Measurements from ENCODE around the gene TMEM108. TPM values are rescaled to one million over a fixed set of nuclear protein-coding genes. Genes with fewer than 3 reads are reported as not detected.
"Not testable (repeated sequence)": the region's sequence is repeated elsewhere in the genome, so short reads cannot be mapped to it uniquely, and the experiment has no call there.

The TMEM108 gene
- 0.97 and 1.0 TPM in 2 replicates for total RNA-seq (2014; rRNA removed; shearing (Covaris generic))

- peak; percentile 84 for DNase-seq (ENCODE audit: low spot score)
These were observed at the start of gene TMEM108 for GRCh38 chr3:133038089-133038730. Gene TMEM108 (plus strand): TSS chr3:133038391.

DNA sequence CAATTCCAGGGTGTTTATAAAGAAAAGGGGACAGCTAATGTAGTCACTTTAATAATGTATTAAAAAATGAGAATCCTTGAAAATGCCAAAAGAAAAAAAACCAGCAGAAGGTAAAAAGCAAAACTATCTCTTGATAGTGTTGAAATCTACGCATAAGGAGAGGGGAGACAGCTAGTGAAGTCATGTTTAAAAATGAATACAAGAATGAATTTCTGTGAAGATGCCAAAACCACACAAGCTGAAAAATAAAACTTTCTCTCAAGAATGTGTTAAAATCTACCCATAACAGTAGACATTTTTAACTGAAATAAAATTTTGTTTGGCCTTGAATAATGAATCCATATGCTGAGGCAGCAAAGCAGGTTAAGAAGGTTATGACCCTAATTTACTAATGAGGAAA lies 42.2 kb upstream of the TMEM108 start:
- DNase-seq (ENCODE audit: low spot score): no peak

GRCh38 chr3:132997404-132998185 lies 40.6 kb upstream of the TMEM108 start:
- no peak for DNase-seq (ENCODE audit: low spot score)

DNA sequence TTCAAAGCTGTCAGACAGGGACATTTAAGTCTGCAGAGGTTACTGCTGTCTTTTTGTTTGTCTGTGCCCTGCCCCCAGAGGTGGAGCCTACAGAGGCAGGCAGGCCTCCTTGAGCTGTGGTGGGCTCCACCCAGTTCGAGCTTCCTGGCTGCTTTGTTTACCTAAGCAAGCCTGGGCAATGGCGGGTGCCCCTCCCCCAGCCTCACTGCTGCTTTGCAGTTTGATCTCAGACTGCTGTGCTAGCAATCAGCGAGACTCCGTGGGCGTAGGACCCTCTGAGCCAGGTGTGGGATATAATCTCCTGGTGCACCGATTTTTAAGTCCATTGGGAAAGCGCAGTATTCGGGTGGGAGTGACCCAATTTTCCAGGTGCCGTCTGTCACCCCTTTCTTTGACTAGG lies 33.2 kb upstream of the TMEM108 start:
- DNase-seq (ENCODE audit: low spot score): not testable (repeated sequence)

GRCh38 chr3:133007601-133008000 lies 30.6 kb upstream of the TMEM108 start:
- no peak for DNase-seq (ENCODE audit: low spot score)

- DNase-seq (ENCODE audit: low spot score): no peak
These were observed 23.9 kb upstream of the TMEM108 start for GRCh38 chr3:133014325-133014724.

DNA sequence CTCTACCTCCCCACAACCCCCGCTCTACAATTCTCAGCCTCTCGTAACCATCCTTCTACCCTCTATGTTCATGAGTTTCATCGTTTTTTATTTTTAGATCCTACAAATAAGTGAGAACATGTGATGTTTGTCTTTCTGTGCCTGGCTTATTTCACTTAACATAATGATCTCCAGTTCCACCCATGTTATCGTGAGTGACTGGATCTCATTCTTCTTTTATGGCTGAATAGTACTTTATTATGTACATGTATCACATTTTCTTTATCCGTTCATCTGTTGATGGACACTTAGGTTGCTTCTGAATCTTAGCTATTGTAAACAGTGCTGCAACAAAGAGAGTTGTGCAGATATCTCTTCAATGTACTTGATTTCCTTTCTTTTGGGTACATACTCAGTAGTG lies 22.6 kb upstream of the TMEM108 start:
- not testable (repeated sequence) for DNase-seq (ENCODE audit: low spot score)

DNA sequence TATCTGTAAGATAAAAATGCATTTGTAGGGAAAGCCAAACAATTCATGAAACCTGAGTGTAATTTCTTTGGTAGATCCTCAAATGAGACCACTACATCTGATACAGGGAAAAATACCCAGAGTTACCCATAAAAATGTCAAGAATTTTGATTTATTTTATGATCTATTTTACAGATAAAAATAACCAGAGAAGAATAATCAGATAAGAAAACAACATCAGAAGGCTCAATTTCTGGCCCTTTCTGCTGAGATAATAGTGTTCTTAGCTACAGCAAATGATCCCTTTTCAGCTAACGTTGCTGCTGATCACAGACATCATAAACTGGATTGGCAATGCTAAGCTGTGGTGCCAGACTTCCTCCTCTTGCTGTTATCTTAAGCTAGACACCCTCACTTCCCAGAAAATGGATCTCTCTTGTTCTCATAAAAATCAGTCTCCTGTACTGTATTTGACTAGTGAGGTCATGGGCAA lies 21.3 kb upstream of the TMEM108 start:
- no peak for DNase-seq (ENCODE audit: low spot score)

DNA sequence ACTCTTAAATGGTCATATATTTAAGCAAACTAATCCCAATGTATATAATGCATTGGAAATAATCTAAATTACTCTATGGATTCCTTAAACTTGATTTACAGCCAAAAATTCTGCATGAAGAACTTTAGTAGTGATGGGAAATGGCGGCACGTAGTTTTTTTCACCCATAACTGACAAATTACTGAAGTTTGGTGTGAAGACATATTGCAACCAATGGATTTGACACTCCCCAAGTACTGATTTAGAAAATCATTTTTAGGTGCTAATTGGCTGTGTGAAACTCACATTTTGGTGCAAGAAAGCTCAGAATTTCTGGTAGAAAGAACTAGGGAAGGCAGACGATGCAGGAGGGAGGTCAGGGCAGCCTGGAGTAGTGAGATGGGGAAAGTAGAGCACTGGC lies 19.3 kb upstream of the TMEM108 start:
- DNase-seq (ENCODE audit: low spot score): no peak

- DNase-seq (ENCODE audit: low spot score): no peak
These were observed 17.0 kb upstream of the TMEM108 start for GRCh38 chr3:133021206-133021605.

GRCh38 chr3:133023362-133023761 lies 14.8 kb upstream of the TMEM108 start:
- no peak for DNase-seq (ENCODE audit: low spot score)

- no peak for DNase-seq (ENCODE audit: low spot score)
These were observed 12.6 kb upstream of the TMEM108 start for GRCh38 chr3:133025546-133025945.

DNA sequence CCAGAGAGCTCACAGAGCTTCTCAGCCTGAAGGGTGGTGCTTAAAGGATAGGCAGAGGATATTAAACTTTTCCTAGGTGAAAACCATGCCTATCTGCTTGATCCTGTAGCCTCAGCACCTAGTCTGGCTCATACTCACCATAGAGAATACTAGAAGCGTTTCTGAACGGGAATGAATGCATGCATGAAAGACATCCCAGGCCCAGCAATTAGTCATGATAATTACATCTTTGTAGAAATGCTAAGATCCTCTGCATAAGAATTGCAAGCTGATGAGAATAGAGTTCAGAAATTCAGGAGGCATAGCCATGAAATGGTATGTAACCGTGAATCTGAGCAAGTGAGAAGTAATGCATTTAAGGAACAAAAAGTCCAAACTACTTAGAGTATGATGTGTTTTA lies 5.9 kb upstream of the TMEM108 start:
- no peak for DNase-seq (ENCODE audit: low spot score)

DNA sequence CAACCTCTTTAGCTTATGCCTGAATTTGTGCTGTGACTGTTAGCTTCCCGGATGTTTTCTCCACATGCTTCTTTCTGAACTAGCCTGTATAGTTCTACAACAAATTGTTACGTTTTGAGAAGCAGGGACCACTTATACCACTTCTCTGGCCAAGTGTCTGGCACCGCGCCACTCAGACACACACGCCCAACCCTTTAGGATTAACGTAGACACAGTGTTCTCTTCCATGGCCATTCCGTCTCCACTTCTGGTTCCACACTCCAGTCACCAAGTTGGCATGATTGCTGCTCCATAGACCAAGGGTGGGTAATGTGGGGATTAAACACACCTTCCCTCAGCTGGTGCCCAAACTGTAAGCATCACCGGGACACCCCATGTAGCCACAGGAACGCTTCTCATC lies 755 bp upstream of the TMEM108 start:
- no peak for DNase-seq (ENCODE audit: low spot score)

DNA sequence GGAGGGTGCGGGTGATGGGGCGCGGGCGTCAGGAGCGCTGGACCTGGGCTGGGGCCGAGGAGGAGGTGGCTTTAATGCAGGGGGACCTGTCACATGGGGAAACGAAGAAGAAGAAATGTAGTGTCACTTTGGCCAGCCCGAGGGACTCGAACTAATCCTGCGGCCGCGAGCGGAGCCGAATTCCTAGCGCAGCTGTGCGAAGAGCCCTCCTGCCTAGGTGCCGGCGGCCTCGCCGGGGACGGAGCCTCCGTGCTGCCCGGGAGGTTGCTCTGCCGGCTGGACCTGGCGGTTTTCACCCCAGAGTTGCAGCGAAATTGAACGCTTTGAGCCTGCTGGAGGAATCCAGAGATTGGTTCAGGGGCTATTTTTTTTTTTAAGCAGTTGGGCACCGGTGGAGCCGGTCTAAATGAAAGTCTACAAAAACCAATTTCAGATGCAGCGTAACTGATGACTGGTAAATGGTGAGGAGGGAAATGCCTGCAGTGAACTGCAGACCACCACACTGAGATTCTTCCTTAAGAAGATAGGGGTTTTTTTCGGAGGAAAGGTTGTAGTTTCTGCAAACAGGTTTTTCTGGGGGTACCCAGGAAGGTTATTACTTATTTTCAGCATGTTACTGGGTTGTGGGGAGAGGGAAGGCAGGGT lies 662 bp downstream of the TMEM108 start:
- DNase-seq (ENCODE audit: low spot score): no peak

GRCh38 chr3:133040696-133041523 lies 2.7 kb downstream of the TMEM108 start:
- DNase-seq (ENCODE audit: low spot score): peak; percentile 69

DNA sequence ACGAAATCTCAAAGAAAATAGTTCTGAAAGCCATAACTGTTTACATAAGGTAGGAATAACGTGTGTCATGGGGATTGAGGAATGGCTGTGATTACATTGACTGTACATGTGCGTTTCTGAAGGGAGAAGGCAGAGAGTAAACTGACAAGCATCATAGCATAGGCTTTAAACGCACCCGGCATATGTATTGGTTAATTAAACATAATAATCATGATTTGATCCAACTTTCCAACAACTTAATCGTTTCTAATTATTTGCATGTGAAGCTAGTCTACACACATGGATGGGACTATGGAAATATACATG lies 3.3 kb downstream of the TMEM108 start:
- DNase-seq (ENCODE audit: low spot score): no peak

- no peak for DNase-seq (ENCODE audit: low spot score)
These were observed 4.6 kb downstream of the TMEM108 start for GRCh38 chr3:133042778-133043177.

- no peak for DNase-seq (ENCODE audit: low spot score)
These were observed 9.8 kb downstream of the TMEM108 start for GRCh38 chr3:133047980-133048379.

- DNase-seq (ENCODE audit: low spot score): no peak
These were observed 11.3 kb downstream of the TMEM108 start for GRCh38 chr3:133049491-133049890.

GRCh38 chr3:133050891-133051290 lies 12.7 kb downstream of the TMEM108 start:
- no peak for DNase-seq (ENCODE audit: low spot score)

DNA sequence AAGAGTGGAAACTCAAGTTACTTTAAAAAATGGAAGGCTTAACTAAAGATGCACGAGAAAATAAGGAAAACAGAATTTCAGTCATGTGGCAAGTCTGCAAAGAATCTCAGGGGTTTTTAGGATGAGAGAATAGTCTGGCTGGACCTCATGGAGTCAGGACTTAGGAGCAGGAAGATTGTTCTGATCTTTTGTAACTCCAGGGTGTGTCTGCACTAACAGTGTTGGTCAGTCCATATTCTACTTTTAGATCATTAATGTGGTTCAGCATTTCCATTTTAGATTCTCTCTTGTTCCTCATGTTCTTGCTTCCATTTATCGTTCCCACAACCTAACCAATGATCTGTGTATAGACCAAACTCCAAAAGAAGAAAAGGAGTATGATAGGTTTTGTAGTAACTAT lies 15.3 kb downstream of the TMEM108 start:
- DNase-seq (ENCODE audit: low spot score): no peak

All from H4 (cell line).